Measurements from ENCODE around the gene MAN2A1.
"Not testable (repeated sequence)": the region's sequence is repeated elsewhere in the genome, so short reads cannot be mapped to it uniquely, and the experiment has no call there.

The MAN2A1 gene

GRCh38 chr5:109755761-109756160 is 66.0 kb downstream of the MAN2A1 start:
- no peak for DNase-seq (ENCODE audit: low read depth, low spot score)

DNA sequence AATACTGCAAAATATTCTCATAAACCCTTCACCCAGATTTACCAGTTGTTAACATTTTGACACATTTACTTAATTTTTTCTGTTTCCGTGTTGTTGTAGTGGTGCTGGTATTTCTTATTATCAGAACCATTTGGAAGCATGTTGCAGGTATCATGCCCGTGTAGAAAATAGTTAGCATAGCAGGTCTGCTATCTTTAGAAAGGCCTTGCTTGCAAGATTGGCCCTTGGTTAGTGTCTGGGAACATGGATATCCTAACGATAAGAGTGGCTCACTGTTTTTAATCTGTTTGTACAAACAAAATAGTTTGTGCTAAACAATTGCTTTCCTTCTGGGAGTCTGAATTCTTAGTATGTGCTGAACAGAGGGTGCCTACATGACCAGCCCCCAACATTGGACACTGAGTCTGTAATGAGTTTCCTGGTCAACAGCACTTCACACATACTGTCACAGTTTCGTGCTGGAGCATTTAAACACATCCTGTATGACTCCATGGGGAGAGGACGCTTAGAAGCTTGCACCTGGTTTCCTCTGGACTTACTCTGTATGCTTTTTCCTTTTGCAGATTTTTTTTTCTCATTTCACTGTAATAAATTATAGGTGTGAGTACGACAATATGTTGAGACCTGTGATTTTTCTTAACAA is 66.9 kb downstream of the MAN2A1 start:
- no peak for DNase-seq (ENCODE audit: low read depth, low spot score)

- DNase-seq (ENCODE audit: low read depth, low spot score) = no peak
These were observed 67.8 kb downstream of the MAN2A1 start for GRCh38 chr5:109757490-109757889.

GRCh38 chr5:109759306-109759705 is 69.6 kb downstream of the MAN2A1 start:
- DNase-seq (ENCODE audit: low read depth, low spot score) = no peak

GRCh38 chr5:109760130-109760529 is 70.4 kb downstream of the MAN2A1 start:
- DNase-seq (ENCODE audit: low read depth, low spot score) = not testable (repeated sequence)

- no peak for DNase-seq (ENCODE audit: low read depth, low spot score)
These were observed 73.1 kb downstream of the MAN2A1 start for GRCh38 chr5:109762821-109763220.

- no peak for DNase-seq (ENCODE audit: low read depth, low spot score)
These were observed 77.7 kb downstream of the MAN2A1 start for GRCh38 chr5:109767184-109767995.

DNA sequence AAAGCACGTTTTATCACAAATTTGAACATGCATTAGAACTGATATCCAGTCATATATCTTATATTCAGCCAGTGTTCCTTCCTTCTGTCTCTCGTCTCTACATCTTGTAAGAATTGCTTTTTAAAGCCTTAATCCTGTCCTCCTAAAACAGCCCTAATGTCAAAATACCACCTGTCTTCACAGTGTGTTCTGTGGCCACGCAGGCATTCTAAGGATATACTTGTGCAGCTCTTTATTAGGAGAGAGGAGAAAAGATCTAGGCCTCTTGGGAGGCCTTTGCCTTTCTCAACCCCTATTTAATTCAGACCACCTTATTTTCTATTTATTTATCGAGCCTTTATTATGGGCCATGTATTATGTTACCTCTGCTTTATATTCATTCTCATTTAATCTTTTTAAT is 78.3 kb downstream of the MAN2A1 start:
- no peak for DNase-seq (ENCODE audit: low read depth, low spot score)

GRCh38 chr5:109769597-109770291 is 80.0 kb downstream of the MAN2A1 start:
- DNase-seq (ENCODE audit: low read depth, low spot score) = no peak

GRCh38 chr5:109775130-109775529 is 85.4 kb downstream of the MAN2A1 start:
- DNase-seq (ENCODE audit: low read depth, low spot score) = no peak

DNA sequence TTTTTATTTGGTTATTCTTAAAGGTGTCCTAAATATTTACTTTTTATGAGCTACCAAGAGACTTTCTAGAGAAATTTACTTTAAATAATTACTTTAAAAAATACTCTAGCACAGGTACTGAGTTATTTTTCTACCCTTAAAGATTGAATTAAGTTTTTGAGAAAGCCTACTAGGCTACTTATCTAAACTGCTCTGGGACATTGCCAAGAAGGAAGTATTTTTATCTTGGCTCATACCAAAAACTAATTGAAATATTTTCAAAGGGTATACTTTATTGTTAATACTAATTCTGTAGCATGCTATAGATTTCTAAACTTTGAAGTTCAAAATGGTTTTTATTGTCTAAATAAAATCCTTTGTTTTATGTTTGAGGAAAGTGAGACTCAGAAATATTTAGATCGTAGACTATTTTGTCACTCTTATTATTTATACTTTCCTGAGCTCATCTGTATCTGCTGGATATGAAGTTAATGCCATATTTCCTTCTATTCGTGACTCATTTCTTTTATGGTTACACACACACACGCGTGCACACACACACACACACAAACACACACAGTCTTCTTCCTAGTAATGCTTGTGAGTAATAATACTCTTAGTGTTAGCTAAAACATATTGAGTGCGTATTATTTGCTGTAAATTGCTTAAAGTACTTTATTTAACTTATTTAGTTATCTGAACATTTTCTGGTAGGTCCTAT is 89.5 kb downstream of the MAN2A1 start:
- DNase-seq (ENCODE audit: low read depth, low spot score) = no peak

DNA sequence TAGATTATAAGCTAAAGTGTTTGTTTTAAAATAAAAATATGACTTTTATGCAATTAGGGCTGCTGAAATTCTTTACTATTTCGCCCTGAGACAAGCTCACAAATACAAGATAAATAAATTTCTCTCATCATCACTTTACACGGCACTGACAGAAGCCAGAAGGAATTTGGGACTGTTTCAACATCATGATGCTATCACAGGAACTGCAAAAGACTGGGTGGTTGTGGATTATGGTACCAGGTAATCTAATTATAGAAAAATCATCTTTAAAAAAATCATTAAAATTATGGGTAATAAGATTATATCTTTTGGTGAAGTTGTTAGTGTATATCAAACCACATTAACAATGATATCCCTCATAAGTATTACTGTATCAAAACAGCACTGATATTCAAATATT is 95.0 kb downstream of the MAN2A1 start:
- DNase-seq (ENCODE audit: low read depth, low spot score) = no peak

DNA sequence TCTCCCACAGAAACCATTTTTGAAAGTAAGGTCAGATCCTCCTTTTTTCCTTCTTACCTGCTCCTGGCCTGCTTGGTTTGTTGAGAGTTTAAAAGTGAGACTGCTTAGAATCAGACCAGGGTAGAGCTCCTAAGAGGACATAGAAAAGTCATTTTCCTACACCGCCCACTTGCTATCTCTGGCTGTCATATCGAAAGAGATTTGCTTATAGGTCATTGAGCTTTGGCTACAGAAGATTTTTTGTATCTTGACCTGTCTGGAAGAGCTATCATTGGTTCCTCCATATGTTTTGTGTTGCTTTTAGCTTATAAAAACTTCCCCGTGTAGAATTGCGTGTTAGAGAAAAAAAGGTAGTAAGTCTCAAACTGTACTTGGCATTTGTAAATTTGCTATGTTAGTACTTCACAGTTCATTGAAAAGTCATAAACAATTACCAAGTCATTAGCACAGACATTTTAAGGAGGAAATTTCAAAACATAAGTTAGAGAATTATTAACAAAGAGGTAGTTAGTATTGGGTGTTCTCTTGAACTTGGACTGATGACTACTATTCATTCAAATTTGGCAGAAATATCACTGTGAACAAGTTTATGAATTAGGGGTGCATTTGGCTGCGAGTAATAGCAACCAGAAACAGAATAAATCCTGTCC is 96.6 kb downstream of the MAN2A1 start:
- DNase-seq (ENCODE audit: low read depth, low spot score) = no peak

- no peak for DNase-seq (ENCODE audit: low read depth, low spot score)
These were observed 98.9 kb downstream of the MAN2A1 start for GRCh38 chr5:109788596-109788995.

- no peak for DNase-seq (ENCODE audit: low read depth, low spot score)
These were observed 102.9 kb downstream of the MAN2A1 start for GRCh38 chr5:109792613-109793012.

DNA sequence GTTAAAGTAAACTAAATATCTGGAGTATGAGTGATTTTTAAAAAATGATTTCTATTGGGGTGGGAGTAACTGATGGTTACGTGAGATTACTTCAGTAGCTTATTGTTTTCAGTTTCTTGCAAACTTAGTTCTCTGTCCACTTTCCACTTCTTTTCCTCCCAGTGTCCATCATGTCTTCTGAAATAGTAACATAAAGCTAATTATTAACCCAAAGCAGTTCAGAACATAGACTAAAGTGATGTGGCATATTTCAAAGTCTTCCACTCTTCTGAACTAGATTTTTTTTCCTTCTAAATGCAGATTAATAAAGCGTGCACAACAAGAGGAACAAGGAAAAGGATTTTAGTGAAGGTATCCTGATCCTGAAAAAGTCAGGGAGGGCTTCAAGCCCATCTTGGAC is 114.1 kb downstream of the MAN2A1 start:
- no peak for DNase-seq (ENCODE audit: low read depth, low spot score)

DNA sequence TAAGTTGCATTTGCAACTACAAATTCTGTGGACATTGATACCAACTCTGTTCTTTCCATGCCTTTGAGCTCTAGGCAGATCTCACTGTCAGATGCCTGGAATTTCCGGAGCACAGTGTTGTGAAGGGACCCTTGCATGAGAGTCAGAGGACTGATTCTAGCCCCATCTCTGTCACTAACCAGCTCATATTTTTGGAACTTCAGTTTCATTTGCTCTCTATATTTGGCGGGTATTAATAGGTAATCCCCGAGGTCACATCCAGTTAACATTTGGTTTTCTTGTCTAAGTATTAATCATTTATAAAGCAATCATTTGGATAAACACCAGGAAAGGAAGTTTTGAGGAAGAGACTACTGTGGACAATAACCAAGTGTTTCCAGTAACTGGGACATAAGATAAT is 115.7 kb downstream of the MAN2A1 start:
- DNase-seq (ENCODE audit: low read depth, low spot score) = no peak

DNA sequence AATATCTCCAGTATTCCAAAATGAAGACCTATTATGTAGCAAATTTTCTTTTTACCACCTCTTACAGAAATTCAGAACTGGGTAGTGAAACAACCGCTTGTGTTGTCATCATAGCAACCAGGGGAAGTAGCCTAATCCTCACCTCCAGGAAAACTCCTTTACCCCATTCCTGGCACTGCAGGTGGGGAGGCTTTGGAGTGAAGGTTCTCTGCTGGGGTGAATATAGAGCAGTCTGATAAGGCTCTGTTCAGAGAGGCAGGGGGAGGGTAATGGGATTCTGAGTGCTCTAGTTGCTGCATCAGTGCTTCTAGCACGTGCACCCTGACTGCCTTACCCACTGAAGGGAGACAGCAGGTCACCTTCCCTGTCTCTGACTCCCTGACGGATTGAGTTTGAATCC is 116.2 kb downstream of the MAN2A1 start:
- no peak for DNase-seq (ENCODE audit: low read depth, low spot score)

DNA sequence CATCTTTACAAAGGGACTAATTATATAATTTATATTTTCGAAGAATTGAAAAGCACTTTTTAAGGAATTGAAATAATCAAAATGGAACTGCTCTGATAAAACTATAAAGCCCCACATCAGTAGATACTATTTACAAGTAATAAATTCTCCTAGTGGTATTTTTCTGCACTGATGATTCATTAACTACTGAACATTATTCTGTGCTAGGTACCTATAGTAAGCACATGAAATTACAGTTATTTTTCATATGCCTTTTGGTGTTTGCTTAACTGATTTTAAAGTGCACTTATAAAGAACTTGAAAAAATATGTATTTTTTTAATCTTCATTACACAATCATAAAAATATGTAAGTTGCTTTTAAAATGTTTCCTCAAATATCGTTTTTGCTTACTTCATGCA is 123.0 kb downstream of the MAN2A1 start:
- DNase-seq (ENCODE audit: low read depth, low spot score) = no peak

- DNase-seq (ENCODE audit: low read depth, low spot score) = no peak
These were observed 127.0 kb downstream of the MAN2A1 start for GRCh38 chr5:109816732-109817131.

DNA sequence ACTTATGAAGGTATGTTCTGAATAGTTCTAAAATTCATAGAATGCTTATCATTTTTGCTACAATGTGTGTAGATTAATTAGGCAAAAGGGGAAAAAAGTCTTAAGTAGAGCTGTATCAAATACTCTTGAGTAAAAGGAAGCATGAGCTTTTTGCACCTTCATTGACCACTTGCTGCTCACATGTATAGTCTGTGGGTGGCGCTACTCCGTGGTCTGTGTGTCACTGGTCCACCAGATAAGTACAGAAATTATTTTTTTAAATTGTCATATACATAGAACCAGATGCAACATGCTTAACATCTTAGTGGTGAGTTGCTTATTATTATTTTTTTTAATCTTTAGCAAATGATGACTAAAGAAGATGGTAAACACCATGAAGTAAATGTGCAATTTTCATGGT is 130.2 kb downstream of the MAN2A1 start:
- no peak for DNase-seq (ENCODE audit: low read depth, low spot score)

GRCh38 chr5:109823597-109823996 is 133.9 kb downstream of the MAN2A1 start:
- no peak for DNase-seq (ENCODE audit: low read depth, low spot score)
